Transverse colon (tissue), 4 donors: ENCODE measurements around the gene DNTT.

ENCODE experiments used
- POLR2AphosphoS5 ChIP-seq, 3 donors: sonication (generic); formaldehyde crosslinking; IDR thresholded peaks; one replicate each; pipeline ENCODE4 v1.6.1; 2016; ENCODE audit warnings: antibody characterized with exemption in 3 of 3
- TF ChIP-seq, protein P1 (sequence below), 5 experiments: fragments of 200-600 bp in 3 of 5; fragments of 450-650 bp in 2 of 5; sonication (generic) in 3 of 5; IDR thresholded peaks; 1 replicate in 2 of 5; 2 replicates in 3 of 5; pipeline ENCODE4 v1.5.1; 2016 to 2017; ENCODE audit warnings: antibody characterized with exemption in 5 of 5, inconsistent platforms in 3 of 5, mild to moderate bottlenecking in 2 of 5, moderate library complexity in 1 of 5

DNA sequence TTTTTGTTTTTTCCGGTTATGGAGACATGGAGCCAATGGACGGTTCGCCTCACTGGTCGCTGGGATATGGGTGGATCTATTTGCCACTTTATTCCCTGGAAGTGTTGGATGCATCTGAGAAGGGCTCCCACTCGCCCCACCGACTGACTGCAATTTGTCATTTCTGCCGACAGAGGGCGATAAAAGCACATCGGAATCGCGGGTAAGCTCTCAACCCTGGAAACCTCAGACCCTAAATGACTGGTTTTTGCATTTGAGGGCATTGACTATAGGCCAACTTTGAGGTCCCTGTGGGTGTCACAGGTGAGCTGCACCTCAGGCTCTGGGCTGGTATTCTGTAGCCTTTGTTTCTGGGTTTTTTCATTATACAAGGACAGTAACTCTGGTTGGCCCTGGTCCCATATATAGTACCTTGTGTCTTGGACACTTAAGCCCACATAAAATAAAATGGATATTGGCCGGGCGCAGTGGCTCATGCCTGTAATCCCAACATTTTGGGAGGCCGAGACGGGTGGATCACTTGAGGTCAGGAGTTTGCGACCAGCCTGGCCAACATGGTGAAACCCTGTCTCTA is 66.4 kb downstream of the DNTT start:
- TF ChIP-seq, protein P1, sequence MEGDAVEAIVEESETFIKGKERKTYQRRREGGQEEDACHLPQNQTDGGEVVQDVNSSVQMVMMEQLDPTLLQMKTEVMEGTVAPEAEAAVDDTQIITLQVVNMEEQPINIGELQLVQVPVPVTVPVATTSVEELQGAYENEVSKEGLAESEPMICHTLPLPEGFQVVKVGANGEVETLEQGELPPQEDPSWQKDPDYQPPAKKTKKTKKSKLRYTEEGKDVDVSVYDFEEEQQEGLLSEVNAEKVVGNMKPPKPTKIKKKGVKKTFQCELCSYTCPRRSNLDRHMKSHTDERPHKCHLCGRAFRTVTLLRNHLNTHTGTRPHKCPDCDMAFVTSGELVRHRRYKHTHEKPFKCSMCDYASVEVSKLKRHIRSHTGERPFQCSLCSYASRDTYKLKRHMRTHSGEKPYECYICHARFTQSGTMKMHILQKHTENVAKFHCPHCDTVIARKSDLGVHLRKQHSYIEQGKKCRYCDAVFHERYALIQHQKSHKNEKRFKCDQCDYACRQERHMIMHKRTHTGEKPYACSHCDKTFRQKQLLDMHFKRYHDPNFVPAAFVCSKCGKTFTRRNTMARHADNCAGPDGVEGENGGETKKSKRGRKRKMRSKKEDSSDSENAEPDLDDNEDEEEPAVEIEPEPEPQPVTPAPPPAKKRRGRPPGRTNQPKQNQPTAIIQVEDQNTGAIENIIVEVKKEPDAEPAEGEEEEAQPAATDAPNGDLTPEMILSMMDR (IDR thresholded peaks at IDR 0.05), result peak; percentile 61 to 86 (median 79)
- no peak for TF ChIP-seq POLR2AphosphoS5 (IDR thresholded peaks at IDR 0.05)
